Spleen (tissue), 7 donors: Measurements from ENCODE around the gene DNM1.

ENCODE experiments used
- CTCF ChIP-seq, 11 experiments: fragments of 200-600 bp in 7 of 11; fragments of 450-650 bp in 4 of 11; sonication (generic) in 4 of 11; IDR thresholded peaks in 8 of 11; conservative IDR thresholded peaks in 3 of 11; 1 replicate in 7 of 11; 2 replicates in 4 of 11; pipeline versions ENCODE4 v1.4.0 to v1.8.0; 2016 to 2021; ENCODE audit warnings: antibody characterized with exemption in 11 of 11, inconsistent platforms in 4 of 11, mild to moderate bottlenecking in 1 of 11
- POLR2A ChIP-seq, 3 donors: fragments of 450-650 bp; IDR thresholded peaks; one replicate each; pipeline ENCODE4 v1.5.1; 2017; ENCODE audit warnings: antibody characterized with exemption in 3 of 3, mild to moderate bottlenecking in 1 of 3
- POLR2AphosphoS5 ChIP-seq, 3 donors: sonication (generic); formaldehyde crosslinking; IDR thresholded peaks; one replicate each; pipeline ENCODE4 v1.5.1; 2017; ENCODE audit warnings: antibody characterized with exemption in 3 of 3
- donor health status: DM: no; HTN: no; CAD: no; lungs with moderate emphysema.
- donor health status: DM: no; HTN: no; CAD: no.
- donor health status: DM: no; HTN: no; CAD: no.

GRCh38 chr9:128159522-128159783 lies 43.7 kb upstream of the DNM1 start:
- TF ChIP-seq POLR2A (IDR thresholded peaks at IDR 0.05) (no peak), CTCF (IDR thresholded peaks at IDR 0.05 in 8 of 11, conservative IDR thresholded peaks at IDR 0.05 in 3 of 11) (no peak), POLR2AphosphoS5 (IDR thresholded peaks at IDR 0.05) (no peak)
